Cerebellar nuclear complex (tissue), 1 donor: Measurements from ENCODE around the gene TROAP.
"Not testable (repeated sequence)": the region's sequence is repeated elsewhere in the genome, so short reads cannot be mapped to it uniquely, and the experiment has no call there.

ENCODE experiments used
- DNase-seq, 2 experiments: peaks; one replicate each; lab custom pipeline; 2025; lab: John Stamatoyannopoulos, UW

Gene TROAP

DNA sequence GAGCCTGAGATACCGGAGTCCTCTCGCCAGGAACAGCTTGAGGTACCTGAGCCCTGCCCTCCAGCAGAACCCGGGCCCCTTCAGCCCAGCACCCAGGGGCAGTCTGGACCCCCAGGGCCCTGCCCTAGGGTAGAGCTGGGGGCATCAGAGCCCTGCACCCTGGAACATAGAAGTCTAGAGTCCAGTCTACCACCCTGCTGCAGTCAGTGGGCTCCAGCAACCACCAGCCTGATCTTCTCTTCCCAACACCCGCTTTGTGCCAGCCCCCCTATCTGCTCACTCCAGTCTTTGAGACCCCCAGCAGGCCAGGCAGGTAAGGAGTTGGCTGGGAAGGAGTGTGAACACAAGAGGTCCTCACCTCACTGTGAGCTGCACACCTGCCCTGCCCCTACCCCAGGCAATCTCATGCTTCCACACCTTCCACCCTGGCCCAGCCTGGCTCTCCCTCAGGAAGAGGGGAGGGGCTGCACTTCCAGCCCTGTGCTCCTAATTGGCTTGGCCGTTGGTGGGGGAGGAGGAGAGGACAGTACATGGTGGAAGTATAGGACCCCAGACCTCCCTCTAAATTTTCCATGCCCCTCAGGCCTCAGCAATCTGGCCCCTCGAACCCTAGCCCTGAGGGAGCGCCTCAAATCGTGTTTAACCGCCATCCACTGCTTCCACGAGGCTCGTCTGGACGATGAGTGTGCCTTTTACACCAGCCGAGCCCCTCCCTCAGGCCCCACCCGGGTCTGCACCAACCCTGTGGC lies 7.8 kb downstream of the TROAP start:
- DNase-seq = no peak

- no peak for DNase-seq
These were observed 8.5 kb downstream of the TROAP start for GRCh38 chr12:49331380-49332222.

DNA sequence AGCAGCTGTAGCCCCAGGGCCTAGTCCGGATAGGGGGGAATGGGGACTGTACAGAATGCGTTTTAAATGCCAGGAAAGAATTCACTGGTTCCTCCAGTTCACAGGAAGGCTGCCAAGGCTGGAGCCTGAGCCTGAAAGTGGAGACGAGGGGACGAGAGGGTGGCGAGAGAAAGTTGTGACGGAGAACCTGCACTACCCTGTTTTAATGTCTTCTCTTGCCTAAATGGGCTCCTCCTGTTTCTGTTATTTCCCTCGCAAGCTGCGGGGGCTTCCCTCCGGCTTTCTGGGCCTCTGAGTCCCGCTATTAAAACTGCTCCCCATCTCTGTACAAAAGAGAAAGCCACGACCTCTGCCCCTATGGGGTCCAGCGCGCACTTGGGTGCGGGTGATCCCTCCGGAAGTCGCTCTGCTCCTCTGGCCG lies 9.4 kb downstream of the TROAP start:
- DNase-seq = no peak

- no peak for DNase-seq
These were observed 9.9 kb downstream of the TROAP start for GRCh38 chr12:49332891-49333371.

GRCh38 chr12:49333778-49334177 lies 10.7 kb downstream of the TROAP start:
- not testable (repeated sequence) for DNase-seq

- no peak for DNase-seq
These were observed 11.2 kb downstream of the TROAP start for GRCh38 chr12:49334226-49334625.

DNA sequence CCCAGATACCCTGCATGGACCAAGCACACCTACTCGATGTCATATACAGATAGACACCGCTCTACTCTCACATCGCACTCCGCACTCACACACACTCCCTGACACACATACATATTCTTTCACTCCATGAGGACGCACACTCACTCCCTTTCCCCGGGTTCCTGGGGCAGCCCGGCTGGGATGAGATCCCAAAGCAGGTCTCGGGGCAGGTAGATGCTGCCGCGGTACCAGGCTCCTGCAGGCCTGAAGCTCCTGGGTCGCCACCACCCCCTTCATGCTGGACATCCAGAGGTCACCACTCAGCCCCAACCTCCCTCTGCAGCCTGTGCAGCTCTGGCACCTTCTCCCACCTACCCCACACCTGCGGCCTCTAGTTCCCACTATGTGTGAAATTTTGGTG lies 11.6 kb downstream of the TROAP start:
- DNase-seq = no peak

DNA sequence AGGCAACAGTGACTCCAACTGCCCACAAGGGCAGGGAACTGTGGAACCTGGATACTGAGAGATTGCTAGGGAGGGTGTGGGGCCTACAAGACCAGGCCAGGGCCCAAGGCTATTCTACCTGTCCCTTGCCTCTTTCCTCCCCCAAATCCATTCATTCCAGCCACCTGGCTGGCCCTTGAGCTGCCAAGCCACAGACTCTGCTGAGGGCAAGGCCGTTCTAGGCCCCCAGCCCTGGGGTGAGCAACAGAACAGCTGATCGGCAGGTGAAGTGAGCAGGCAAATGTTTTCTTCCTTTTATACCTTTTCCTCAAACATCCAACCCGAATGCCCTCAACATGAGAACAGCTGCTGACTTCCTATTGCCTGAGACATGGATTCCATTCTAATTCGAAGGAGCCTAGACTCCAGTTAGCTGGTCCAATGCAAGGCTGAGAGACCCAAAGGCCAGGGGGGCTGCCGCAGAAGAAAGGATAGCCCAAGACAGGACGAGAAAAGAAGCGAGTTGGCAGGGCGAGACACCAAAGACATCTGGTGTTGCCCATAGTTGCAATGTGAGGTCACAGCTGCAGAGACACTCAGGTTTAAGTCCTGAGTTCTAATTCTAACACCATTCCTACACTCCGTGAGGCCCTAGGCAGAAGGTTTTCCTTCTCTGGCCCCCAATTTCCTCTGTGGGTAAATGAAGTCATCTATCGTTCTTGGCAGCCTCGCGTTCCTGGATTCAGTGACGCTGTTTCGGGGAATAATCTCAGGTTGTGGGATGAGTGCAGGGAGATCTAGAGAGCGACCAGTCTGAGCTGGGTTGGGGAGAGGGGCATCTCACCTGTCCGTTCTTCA lies 12.3 kb downstream of the TROAP start:
- DNase-seq = no peak

DNA sequence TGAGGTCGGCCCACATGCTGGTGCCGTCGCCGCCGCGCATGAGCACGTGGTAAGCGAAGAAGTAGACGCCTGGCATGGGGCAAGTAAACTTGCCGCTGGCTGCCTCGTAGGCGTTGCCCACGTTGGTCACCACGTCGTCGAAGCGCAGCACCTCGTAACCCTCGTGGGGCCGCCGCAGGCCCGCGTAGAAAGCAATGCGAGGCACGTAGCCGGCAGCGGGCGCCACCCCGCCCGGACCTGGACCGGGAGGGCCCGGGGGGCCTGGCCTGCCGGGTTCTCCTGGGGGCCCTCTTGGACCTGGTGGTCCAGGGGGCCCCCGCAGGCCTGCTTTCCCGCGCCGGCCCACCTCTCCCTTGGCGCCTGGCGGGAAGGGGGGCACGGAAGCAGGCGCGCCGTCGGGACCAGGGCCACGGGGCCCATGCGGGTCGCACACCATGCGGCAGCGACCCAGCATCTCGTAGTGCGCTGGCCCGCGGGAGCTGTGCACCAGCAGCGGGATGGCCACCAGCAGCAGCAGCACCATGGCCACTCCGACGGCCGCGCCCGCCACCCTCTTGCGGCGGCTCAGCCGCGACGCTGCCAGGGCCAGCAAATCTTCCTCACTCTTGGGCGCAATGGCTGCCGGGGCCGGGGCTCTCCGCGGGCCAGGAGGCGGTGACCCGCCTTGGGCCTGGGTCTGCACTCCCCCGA lies 13.0 kb downstream of the TROAP start:
- no peak for DNase-seq

GRCh38 chr12:49336645-49337584 lies 13.9 kb downstream of the TROAP start, which contains the start of gene C1QL4:
C1QL4 (minus strand) TSS chr12:49337188; CDS start chr12:49336477, 711 bp downstream.
- no peak for DNase-seq

DNA sequence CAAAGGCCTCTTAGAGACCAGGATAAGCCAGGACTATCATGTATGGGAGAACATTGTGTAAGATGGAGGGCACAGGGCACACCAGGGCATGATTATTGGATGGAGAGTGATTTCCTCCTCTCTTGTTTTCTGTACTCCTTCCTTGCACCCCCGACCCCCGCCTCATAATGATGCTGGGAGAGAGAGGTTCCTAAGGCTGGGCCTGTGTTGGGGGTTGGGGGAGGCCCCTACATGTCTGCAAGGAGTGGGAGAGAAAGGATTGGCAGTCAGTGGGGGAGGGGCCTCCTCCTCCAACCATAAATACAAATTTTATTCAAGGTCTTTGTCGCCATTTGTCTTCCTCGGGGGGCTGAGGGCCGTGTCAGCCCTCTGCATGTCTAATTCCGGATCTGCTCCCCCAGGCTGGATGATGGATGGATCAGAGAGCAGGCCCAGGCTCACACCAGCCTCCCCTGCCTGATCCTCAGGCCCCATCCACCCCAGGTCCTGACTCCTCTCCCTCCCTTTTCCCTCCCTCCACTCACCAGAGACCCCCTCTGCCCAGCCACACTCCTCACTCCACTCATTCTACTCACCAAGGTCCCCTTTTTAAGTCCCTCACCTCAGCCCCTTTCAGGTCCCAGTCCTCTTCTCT lies 15.9 kb downstream of the TROAP start:
- no peak for DNase-seq

GRCh38 chr12:49339464-49339861 lies 16.4 kb downstream of the TROAP start:
- no peak for DNase-seq

DNA sequence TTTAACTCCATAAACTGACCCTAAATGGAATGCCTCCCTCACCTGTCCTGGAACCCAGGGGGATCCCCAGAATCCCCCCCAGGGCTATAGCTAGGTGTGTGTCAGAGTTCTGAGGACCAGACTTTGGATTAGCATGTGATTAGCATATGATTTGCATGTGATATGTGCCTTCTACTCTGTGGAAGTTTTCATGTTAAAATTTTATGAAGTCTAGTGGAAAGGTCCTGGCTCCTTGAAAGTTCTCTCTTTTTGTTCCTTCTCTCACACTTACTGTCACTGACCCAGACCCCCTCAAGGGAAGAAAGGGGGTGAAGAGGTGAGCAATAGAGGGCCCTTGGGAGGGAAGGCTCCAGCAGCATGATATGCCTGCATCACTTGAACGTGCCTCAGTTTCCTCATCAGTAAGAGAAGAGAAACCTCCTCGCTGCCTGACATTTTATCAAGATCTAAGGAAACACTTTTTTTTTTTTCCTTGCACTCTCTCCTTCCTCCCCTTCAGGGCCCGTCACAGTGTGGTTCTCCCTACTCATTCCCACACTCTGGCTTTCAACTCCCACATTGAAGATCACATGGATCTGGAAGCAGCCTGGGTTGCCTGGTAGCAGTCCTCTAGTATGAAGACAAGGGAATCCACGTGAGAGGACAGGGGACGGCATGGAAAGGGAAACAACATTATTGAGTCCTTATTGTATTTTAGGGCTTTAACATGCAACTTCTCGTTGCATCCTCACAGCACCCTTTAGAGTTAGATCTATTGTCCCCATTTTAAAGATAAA lies 17.2 kb downstream of the TROAP start:
- no peak for DNase-seq

DNA sequence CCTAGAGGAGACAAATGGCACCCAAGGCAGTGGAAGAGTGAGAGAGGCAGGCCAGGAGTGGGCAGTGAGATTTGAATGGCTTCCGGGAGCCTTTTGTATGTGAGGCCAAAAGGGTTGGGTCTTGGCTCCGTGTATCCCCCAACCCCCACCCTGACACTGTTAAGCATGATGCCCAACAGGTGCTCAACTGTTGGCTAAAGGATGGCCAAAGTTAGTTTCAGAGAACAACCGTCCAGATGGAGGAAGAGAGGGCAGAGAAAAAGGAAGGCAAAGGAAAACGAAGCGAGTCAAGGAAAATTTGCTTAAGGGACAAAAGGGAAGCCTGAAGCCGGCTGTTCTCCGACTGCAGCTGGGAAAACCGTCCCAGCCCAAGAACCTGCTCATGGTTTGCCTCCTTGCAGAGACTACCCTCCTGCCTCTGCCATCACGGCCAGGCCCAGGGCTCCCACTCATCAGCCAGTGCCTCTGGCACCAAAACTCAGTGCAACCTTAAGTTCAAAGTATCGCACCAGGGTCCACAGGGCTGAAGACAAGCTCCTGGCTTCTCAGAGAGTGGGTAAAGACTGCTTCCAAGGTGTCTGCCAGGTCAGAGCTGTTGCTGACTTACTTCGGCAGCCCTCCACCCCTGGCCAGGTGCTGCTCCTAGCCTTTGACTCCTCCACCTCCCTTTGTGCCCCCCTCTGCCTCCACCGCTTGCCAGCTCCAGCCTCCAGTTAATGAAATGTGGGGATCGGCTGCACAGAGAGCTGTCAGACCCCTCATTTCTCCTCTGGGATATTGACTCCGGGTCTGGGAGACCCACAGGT lies 18.1 kb downstream of the TROAP start:
- no peak for DNase-seq

GRCh38 chr12:49341777-49342065 lies 18.7 kb downstream of the TROAP start:
- DNase-seq = no peak

- DNase-seq = no peak
These were observed 19.2 kb downstream of the TROAP start for GRCh38 chr12:49342066-49342913.

GRCh38 chr12:49342914-49343731 lies 20.1 kb downstream of the TROAP start:
- no peak for DNase-seq
